ENCODE results near the gene HINFP.
"Not testable (repeated sequence)": the region's sequence is repeated elsewhere in the genome, so short reads cannot be mapped to it uniquely, and the experiment has no call there.

Gene HINFP

GRCh38 chr11:119118227-119118626, 3.2 kb upstream of the HINFP start:
- DNase-seq, result no peak

GRCh38 chr11:119118946-119119345, 2.4 kb upstream of the HINFP start:
- no peak for DNase-seq

- DNase-seq, result peak; percentile 92
Observed at GRCh38 chr11:119120639-119121007, 757 bp upstream of the HINFP start.

- DNase-seq, result no peak
Observed at GRCh38 chr11:119121811-119122124, 388 bp downstream of the HINFP start.

- DNase-seq, result no peak
Observed at GRCh38 chr11:119125821-119126220, 4.4 kb downstream of the HINFP start.

- no peak for DNase-seq
Observed at GRCh38 chr11:119126675-119127268, 5.4 kb downstream of the HINFP start.

GRCh38 chr11:119130662-119131061, 9.3 kb downstream of the HINFP start:
- DNase-seq, result no peak

- no peak for DNase-seq
Observed at GRCh38 chr11:119134389-119134978, 13.1 kb downstream of the HINFP start.

GRCh38 chr11:119139276-119139675, 17.9 kb downstream of the HINFP start:
- not testable (repeated sequence) for DNase-seq

- peak; percentile 78 for DNase-seq
Observed at GRCh38 chr11:119144825-119145486, 23.6 kb downstream of the HINFP start.

GRCh38 chr11:119145551-119145950, 24.2 kb downstream of the HINFP start:
- no peak for DNase-seq

- no peak for DNase-seq
Observed at GRCh38 chr11:119147604-119148333, 26.4 kb downstream of the HINFP start.

- DNase-seq, result no peak
Observed at GRCh38 chr11:119148720-119149017, 27.3 kb downstream of the HINFP start.

- no peak for DNase-seq
Observed at GRCh38 chr11:119149018-119149785, 27.8 kb downstream of the HINFP start, which contains the start of gene ABCG4. Gene ABCG4 (plus strand): TSS chr11:119149052. CDS start chr11:119149966, 914 bp downstream.

GRCh38 chr11:119149786-119150275, 28.5 kb downstream of the HINFP start:
- no peak for DNase-seq

- no peak for DNase-seq
Observed at GRCh38 chr11:119152043-119152442, 30.7 kb downstream of the HINFP start.

GRCh38 chr11:119152604-119153003, 31.2 kb downstream of the HINFP start:
- DNase-seq, result no peak

- DNase-seq, result no peak
Observed at GRCh38 chr11:119153049-119153818, 31.9 kb downstream of the HINFP start.

- DNase-seq, result no peak
Observed at GRCh38 chr11:119154178-119154577, 32.8 kb downstream of the HINFP start.

GRCh38 chr11:119155733-119156492, 34.5 kb downstream of the HINFP start:
- peak; percentile 16 for DNase-seq

GRCh38 chr11:119156496-119156895, 35.1 kb downstream of the HINFP start:
- no peak for DNase-seq

GRCh38 chr11:119157063-119157462, 35.7 kb downstream of the HINFP start:
- DNase-seq, result no peak
